Upper lobe of left lung (tissue), 4 donors: ENCODE measurements around the gene CCKAR.

Source experiments
- CTCF ChIP-seq, 6 experiments: fragments of 450-650 bp in 4 of 6; fragments of 200-600 bp in 2 of 6; sonication (generic) in 2 of 6; IDR thresholded peaks; one replicate each; pipeline ENCODE4 v1.5.1; 2016 to 2019; ENCODE audit warnings: antibody characterized with exemption in 6 of 6
- POLR2A ChIP-seq, 4 donors: fragments of 450-650 bp; IDR thresholded peaks; one replicate each; pipeline ENCODE4 v1.5.1; 2016 to 2017; ENCODE audit warnings: antibody characterized with exemption in 4 of 4, mild to moderate bottlenecking in 2 of 4
- POLR2AphosphoS5 ChIP-seq, 2 donors: sonication (generic); formaldehyde crosslinking; IDR thresholded peaks; one replicate each; pipeline ENCODE4 v1.5.1; 2017; ENCODE audit warnings: antibody characterized with exemption in 2 of 2

GRCh38 chr4:26525136-26525770 is 35.0 kb upstream of the CCKAR start:
- no peak for TF ChIP-seq CTCF (IDR thresholded peaks at IDR 0.05)
- no peak for TF ChIP-seq POLR2A (IDR thresholded peaks at IDR 0.05)
- no peak for TF ChIP-seq POLR2AphosphoS5 (IDR thresholded peaks at IDR 0.05)
